Loucy (cell line): ENCODE measurements around the gene TSPEAR.
"Not testable (repeated sequence)": the region's sequence is repeated elsewhere in the genome, so short reads cannot be mapped to it uniquely, and the experiment has no call there.

Experiments used
- CTCF ChIP-seq: fragments of 200-600 bp; sonication (generic); conservative IDR thresholded peaks from 2 replicates; pipeline ENCODE4 v1.5.1; 2014; ENCODE audit warnings: mild to moderate bottlenecking, antibody characterized with exemption, low read length
- EZH2phosphoT487 ChIP-seq: fragments of 200-600 bp; IDR thresholded peaks from 2 replicates; pipeline ENCODE4 v1.6.1; 2018; ENCODE audit warnings: antibody characterized with exemption, mild to moderate bottlenecking, moderate library complexity, borderline replicate concordance

- TF ChIP-seq CTCF, EZH2phosphoT487: not testable (repeated sequence)
Observed at GRCh38 chr21:44689740-44690139, 21.6 kb downstream of the TSPEAR start.
